ENCODE results near the gene KLHL10.

The KLHL10 gene

DNA sequence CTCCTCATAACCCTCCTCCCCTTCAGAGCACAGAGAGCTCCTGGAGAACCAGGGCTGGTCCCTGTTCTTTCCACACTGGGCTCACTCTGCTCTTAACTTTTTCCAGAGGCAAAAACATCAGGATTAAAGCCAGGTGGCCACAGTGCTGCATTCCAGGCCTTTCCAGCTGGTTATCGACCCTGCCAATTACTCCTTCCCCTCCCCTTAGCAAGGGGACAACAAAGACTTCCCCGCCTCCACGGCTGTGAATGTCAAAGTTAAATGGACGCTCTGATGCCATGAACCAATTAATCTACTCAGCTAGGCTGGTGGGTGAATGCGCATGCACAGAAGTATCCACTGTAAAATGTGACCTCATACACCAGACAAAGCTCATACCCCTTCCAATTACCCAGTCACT, 58.0 kb downstream of the KLHL10 start:
- no peak for DNase-seq (ENCODE audit: low read depth)

DNA sequence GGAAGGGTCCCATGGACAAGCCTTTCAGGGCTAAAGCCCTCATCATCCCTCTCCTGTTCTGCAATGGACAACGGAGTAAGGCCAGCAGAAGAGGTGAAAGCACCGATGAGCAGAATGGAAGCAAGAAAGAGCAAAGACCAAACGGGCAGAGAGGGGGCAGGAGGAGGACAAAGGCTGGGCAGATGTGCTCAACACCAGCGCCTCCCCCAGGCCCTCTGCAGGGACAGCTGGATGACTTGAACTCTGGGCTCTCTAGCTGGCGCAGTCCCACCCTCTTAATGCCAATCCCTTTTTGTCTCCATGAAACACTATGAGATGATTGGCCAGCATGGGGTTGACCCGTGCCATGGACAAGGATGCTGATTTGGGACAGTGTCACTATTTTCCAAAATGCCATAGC, 59.1 kb downstream of the KLHL10 start:
- no peak for DNase-seq (ENCODE audit: low read depth)

Data from stromal cell of bone marrow (primary cell).